NCI-H146 treated with DMSO at 0.1 percent for 48 hours (cell line): ENCODE results near the gene WDR73.
"Not testable (repeated sequence)": the region's sequence is repeated elsewhere in the genome, so short reads cannot be mapped to it uniquely, and the experiment has no call there.

Experiments used
- DNase-seq: peaks from one replicate; lab custom pipeline; 2025; ENCODE audit not compliant: unreplicated experiment; lab: John Stamatoyannopoulos, UW

WDR73 gene

DNA sequence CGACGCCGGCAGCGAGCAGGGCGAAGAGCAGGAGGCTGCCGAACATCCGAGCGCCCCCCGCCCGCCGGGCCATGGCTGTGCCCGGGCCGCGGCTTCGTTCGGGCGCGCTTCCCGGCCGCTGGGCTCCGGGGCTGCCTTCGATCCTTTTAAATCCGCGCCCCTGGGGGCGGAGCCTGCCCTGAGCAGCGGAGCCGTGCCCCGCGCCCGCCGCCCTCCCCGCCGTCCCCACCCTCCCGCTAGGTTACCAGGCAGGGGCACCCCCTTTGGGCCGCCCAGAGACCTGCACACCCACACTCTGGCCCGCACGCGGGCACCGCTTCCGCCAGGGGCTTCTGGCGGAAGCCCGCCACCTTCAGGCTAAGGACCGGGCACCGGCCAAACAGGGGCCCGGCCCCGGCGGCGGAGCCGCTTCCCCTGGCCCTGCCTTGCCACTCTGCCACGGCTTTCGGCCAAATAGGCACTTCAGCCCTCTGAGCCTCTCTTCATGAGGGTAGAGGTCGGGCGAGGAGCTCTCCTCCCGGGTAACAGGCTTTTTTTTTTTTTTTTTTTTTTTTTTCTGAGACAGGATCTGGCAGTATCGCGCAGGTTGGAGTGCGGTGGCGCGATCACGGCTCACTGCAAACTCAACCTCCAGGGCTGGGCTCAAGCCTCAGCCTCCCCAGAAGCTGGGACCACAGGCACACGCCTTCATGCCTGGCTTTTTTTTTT, 4.2 kb upstream of the WDR73 start, which contains the start of gene NMB:
TSS of gene NMB (minus strand) at position 120 of the 708 bp plus-strand sequence. CDS start at position 73, 47 bp downstream.
- DNase-seq: peak; percentile 19

DNA sequence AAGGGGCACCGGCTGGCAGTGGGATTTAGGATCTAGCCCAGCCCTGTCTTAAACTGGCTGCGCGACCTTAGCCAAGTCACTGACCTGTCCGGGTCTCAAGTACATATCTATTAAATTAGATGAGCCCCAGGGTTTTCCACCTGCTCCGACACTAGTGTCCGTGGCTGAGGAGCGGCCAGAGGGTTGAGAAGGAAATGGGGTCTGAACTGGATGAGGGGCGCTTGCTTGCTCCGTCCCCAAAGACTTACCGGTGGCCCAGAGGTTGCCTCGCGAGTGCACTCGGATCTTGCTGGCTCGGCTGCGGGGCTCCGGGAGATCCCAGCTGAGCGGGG, 3.6 kb upstream of the WDR73 start:
- no peak for DNase-seq

DNA sequence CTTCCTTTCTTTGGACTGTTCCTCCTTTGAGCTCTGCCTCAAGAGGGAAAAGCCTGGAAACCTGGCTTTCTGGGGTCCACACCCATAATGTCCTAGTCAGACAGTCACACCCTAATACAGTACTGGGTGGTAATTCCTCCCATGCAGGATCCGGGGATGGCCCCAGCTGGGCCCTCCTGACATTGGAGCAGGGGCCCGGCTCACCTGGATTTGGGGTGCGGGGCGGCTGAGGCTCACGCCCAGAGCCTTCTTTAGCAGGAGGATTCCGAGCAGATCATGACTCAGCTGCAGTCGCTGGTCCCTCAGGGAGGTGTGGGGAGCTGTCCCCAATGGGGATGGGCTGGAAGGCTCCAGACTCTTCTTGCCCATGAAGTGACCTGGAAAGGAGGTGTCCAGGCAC, 2.9 kb upstream of the WDR73 start:
- no peak for DNase-seq

DNA sequence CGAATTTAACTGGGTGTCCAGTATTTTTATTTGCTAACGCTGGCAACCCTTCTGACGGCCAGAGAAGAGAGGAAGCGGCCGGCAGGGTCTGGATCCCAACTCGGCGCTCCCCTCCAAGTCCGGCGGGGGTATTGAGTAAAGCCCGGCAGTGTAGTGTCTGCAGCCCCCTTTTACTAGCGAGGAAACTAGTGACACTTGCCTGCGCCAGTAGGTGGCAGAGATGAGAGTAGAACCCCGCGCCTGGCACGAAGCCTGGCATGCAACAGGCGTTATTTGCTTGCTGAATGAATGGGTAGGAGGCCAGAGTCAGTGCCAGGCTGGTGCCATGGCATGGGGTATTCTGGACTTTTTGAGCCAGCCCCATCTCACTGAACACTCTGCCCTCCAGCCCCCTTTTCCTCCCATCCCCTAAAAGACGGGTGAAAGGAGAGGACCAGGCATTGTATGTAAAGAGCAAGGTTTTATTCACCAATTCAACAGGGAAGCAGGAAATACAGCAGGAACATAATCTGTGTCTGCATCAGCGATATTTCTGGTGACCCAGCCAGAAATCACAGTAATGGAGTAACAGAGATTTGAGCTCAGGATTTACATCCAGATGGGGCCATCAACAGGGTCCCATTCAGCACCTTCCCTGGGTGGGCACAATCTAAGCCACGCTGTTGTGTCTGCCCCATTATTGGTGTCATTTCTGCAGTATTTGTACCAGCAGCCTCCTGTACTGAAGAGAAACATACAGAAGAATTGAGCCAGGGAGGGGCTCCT, 788 bp upstream of the WDR73 start:
- DNase-seq: peak; percentile 17

DNA sequence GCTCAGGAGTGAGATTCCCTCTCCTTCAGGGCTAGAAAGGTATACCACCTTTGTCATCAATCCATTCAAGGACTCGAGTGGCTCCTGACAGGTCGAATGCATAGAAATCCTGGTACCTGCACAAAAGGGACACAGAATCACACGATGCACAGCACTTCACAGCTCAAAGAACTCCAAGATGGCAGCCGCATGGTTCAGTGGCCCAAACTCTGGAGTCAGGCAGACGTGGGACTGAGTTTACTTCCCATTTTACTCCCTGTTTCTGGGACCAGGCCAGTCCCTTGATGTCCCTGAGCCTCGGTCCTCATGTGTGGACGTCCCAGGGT, 536 bp downstream of the WDR73 start:
- DNase-seq: no peak

DNA sequence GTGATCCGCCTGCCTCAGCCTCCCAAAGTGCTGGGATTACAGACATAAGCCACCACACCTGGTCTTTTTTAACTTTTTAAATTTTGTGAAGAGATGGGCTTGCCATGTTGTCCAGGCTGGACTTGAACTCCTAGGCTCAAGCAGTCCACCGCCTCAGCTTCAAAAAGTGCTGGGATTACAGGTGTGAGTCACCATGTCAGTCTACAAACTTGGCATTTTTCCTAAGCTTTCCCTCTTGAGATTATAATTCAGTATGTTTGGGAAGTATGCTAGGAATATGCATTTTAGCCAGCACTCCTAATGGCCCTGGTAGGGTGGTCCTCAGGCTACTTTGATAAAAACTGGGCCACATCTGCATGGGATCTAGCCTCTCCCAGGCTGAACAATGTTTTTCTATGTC, 4.4 kb downstream of the WDR73 start:
- no peak for DNase-seq

DNA sequence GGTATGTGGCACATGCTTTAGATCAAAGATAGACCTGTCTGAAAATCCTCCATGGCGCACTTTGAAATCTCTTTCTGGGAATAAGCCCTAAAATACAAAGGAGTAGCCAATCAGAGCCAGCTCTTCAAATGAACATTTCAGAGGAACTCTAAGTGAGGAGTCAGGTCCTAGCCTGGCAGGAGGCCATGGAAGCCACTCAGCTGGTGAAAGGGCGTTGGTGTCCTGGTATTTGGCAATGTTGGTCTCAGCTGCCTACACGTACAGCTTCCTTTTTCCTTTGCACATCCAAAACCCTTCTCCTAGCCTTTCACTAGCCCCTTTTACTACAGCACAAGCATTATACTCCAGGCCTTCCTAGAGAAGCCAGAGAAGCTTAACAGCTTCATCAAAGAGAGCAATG, 5.5 kb downstream of the WDR73 start:
- no peak for DNase-seq

DNA sequence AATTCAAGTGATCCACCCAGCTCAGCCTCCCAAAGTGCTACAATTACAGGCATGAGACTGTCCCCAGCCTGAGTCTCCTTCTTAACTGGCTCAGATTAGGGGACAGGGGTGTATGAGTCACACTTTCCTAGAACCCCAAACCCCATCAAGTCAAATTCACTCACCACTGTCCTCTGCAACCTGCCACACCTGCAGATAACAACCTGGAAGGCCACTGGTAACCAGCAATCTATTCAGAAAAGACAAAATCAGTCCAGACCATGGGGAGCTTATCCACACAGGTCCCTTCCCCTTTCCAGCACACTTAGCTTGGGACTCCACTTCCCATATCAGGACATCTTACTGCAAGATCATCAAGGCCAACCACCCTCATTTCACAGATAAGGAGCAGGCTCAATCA, 6.4 kb downstream of the WDR73 start:
- no peak for DNase-seq

DNA sequence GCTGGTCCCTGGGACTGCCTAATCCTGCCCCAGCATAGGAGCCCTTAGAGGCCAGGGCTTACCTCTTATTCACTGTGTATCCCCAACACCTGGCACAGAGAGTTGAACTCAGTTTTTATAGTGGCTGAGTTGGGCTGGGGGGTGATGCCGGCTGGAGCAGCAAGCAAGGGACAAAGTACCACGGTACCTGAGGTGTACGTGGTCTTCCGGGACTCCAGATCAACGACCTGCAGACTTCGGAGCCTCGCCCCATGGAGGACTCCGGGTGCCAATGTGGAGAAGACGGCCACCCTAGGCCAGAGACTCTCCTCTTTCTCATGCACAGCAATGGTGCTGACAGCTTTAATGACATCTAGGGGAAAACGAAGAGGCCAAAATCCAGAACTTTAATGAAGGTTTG, 8.1 kb downstream of the WDR73 start:
- no peak for DNase-seq

DNA sequence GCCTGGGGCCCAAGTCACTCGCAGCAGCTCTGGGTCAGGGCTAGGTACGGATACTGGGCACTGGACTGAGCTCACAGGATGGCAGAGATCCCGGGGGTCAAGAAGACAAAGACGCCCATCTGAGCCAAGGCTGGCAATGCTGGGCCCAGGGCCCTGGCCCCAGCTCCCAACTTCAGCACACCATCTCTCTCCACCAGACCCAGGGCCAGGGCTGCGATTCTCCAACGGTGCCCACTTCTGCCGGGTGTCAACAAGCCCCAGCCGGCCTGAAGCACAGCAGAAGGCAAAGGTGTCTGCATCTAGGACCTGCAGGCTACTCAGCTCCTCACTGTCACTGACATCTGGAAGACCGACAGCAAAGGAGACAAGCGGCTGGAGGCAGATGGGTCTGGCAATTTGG, 8.6 kb downstream of the WDR73 start:
- no peak for DNase-seq

DNA sequence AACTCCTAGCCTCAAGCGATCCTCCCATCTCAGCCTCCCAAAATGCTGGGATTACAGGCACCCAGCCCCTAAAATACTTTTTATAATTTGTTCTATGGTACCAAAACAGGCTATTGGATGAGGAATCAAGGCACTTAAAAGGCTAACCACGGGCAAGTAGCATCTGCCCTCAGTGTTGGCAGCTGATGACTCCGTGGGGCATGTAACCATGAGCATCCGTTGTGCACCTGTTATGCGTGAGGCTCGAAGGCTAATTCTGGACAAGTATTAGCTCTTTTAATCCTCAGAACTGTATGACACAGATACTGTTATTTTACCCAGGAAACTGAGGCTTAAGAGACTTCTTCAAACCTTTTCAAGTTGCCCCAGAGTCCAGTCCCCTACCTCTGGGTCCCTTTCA, 10.2 kb downstream of the WDR73 start:
- no peak for DNase-seq

DNA sequence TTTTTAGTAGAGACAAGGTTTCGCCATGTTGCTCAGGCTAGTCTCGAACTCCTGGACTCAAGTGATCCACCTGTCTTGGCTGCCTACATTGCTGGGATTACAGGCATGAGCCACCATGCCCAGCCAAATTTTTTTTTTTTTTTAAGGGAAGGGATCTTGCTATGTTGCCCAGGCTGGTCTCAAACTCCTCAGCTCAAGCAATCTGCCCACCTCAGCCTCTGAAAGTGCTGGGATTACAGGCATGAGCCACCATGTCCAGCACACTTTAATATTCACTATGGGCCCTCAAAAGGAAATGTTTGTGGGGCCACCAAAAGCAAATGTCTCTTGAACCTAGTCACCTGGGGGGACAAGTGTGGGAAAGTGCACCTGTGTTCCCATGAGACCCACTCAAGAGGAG, 11.4 kb downstream of the WDR73 start:
- DNase-seq: not testable (repeated sequence)

DNA sequence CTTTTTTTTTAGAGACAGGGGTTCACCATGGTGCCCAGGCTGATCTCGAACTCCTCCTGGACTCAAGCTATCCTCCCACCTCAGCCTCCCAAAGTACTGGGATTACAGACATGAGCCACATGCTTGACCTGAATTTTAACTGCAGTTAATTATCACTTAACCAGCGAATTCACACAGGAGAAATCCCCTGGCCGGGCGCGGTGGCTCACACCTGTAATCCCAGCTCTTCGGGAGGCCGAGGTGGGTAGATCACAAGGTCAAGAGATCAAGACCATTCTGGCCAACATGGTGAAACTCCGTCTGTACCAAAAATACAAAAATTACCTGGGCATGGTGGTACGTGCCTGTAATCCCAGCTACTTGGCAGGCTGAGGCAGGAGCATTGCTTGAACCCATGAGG, 12.2 kb downstream of the WDR73 start:
- not testable (repeated sequence) for DNase-seq

DNA sequence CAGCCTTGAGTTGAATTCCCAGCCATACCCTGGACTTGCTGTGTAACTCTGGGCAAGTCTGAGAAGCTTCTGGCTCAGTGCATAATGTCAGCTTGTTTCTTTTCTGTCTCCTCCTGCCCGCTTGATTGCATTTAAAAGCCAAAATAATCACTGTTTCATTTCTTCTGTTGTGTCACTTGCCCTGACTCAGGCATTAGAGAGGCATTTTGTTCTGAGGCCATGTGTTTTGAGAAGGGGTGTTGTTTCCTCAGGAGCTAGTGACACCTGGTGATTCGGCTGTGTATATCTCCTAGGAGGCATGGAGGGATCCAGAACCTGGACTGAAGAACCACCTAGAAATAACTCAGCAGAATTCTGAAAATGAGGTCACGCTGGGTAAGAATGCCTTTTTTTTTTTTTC, 16.0 kb downstream of the WDR73 start:
- no peak for DNase-seq

DNA sequence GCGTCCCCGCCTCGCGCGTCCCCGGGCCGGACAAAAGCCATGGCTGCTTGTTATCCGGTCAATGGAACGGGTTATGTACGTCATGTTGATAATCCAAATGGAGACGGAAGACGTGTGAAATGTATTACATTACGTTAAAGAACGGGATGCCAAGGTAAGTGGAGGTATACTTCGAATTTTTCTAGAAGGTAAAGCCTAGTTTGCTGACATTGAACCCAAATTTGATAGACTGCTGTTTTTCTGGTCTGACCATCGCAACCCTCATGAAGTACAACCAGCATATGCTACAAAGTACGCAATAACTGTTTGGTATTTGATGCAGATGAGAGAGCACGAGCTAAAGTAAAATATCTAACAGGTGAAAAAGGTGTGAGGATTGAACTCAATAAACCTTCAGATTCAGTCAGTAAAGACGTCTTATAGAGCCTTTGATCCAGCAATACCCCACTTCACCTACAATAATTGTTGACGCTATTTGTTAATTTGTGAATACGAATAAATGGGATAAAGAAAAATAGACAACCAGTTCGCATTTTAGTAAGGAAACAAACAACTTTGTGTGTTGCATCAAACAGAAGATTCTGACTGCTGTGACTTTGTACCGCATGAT, 19.8 kb downstream of the WDR73 start:
- no peak for DNase-seq

DNA sequence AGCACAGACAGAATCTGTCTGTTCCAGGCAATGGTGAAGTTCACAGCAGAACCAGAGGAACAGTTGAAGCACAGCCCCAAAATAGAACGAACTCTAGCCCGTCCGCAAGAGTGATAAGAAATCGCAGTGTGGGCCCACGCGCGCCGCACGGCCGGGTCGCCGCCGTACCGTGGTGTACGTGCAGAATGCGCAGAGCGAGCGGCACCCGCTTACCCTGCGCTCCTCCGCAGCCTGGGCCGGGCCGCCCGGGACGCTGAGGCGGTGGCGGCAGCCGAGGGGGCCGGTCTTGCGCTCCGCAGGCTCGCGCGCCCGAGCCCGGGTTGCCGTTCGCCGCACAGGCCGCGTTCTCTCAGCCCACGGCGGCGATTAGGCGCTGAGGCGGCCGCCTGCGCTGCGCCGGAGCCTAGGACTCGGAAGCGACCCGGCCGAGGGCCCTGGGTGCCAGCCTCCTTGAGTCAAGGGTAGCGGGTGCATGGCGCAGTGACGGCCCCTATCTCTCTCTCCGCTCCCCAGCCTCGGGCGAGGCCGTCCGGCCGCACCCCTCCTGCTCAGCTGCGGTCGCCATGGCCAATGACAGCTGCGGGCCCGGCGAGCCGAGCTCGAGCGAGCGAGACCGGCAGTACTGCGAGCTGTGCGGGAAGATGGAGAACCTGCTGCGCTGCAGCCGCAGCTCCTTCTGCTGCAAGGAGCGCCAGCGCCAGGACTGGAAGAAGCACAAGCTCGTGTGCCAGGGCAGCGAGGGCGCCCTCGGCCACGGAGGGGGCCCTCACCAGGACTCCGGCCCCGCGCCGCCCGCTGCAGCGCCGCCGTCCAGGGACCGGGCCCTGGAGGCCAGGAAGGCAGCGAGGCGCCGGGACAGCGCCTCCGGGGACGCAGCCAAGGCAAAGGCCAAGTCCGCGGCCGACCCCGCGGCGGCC, 20.5 kb downstream of the WDR73 start:
- peak; percentile 7 for DNase-seq

DNA sequence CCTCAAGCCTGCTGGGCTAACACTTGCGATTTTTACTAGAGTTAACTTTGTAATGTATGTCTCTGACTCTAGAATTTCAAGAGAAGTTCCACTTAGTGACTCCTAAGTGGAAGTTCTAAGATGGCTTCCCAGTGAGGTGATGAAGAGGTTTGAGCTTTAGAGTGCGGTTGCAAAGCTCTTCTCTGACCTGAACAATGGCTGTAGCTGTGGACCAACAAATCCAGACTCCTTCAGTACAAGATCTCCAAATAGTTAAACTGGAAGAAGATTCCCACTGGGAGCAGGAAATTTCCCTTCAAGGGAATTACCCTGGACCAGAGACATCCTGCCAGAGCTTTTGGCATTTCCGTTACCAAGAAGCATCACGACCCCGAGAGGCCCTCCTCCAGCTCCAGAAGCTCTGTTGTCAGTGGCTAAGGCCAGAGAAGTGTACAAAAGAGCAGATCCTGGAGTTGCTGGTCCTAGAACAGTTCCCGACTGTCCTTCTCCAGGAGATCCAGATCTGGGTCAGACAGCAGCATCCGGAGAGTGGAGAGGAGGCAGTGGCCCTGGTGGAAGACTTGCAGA, 22.3 kb downstream of the WDR73 start:
- DNase-seq: no peak

DNA sequence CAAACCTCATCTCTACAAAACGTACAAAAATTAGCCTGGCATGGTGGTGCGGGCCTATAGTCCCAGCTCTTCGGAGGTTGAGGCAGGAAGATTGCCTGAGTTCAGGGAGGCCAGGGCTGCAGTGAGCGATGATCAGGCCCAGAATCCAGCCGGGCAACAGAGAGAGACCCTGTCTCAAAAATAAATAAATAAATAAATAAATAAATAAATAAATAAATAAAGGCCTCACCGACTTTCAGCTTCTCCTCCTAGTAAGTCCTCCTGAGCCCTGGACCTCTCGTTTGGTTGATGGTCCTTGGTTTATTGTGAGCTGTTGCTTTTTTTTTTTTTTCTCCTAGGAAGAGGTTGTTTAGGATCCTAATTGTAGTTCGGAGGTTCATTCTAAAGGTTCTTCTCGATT, 25.1 kb downstream of the WDR73 start:
- DNase-seq: no peak

DNA sequence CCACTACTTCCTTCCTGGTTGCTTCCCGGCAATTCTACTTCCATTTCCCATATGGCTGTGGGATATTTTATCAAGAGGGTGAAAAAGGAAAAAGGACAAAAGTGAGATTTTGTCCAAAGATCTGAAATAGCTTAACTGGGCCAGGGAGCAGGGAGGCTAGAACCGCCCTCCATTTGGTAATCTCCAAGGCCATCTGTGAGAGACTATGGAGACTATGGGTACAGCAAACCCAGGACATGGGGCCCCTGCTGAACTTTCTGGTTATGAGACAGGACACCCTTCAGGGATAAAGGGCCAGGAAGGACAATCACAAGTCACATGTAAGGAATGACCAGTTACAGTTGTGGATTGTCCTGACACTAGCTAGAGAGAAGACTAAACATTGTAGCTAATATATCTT, 29.0 kb downstream of the WDR73 start:
- DNase-seq: no peak

DNA sequence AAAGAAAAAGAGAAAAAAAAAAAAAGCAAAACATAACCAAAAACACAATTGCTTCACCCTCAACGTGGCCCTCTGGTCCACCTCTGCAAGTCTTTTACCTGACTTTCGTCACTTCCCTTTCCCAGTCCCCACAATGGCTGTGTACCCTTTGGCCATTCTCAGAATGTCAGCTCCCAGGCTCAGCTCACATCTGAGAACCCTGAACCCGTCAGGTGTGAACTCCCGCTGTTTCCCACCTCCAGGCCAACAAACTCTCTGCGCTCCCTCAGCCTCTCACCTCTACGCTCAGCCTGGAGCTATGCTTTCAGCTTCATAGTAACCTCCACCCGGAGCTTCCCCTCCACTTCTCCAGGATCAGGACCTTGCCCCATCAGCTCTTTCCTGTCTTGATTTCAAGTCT, 29.7 kb downstream of the WDR73 start:
- no peak for DNase-seq

DNA sequence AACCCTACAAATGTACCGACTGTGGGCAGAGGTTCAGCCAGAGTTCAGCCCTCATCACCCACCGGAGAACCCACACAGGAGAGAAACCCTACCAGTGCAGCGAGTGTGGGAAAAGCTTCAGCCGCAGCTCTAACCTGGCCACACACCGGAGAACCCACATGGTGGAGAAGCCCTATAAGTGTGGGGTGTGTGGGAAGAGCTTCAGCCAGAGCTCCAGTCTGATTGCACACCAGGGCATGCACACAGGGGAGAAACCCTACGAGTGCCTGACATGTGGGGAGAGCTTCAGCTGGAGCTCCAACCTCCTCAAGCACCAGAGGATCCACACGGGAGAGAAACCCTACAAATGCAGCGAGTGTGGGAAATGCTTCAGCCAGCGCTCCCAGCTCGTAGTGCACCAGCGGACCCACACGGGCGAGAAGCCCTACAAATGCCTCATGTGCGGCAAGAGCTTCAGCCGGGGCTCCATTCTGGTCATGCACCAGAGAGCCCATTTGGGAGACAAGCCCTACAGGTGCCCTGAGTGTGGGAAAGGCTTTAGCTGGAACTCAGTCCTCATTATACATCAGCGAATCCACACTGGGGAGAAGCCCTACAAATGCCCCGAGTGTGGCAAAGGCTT, 32.6 kb downstream of the WDR73 start:
- DNase-seq: no peak
